NCI-H82 (cell line): ENCODE results near the gene NUSAP1.
"Not testable (repeated sequence)": the region's sequence is repeated elsewhere in the genome, so short reads cannot be mapped to it uniquely, and the experiment has no call there.

Experiments
- DNase-seq: peaks from one replicate; lab custom pipeline; 2025; lab: John Stamatoyannopoulos, UW

The NUSAP1 gene, protein sequence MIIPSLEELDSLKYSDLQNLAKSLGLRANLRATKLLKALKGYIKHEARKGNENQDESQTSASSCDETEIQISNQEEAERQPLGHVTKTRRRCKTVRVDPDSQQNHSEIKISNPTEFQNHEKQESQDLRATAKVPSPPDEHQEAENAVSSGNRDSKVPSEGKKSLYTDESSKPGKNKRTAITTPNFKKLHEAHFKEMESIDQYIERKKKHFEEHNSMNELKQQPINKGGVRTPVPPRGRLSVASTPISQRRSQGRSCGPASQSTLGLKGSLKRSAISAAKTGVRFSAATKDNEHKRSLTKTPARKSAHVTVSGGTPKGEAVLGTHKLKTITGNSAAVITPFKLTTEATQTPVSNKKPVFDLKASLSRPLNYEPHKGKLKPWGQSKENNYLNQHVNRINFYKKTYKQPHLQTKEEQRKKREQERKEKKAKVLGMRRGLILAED

DNA sequence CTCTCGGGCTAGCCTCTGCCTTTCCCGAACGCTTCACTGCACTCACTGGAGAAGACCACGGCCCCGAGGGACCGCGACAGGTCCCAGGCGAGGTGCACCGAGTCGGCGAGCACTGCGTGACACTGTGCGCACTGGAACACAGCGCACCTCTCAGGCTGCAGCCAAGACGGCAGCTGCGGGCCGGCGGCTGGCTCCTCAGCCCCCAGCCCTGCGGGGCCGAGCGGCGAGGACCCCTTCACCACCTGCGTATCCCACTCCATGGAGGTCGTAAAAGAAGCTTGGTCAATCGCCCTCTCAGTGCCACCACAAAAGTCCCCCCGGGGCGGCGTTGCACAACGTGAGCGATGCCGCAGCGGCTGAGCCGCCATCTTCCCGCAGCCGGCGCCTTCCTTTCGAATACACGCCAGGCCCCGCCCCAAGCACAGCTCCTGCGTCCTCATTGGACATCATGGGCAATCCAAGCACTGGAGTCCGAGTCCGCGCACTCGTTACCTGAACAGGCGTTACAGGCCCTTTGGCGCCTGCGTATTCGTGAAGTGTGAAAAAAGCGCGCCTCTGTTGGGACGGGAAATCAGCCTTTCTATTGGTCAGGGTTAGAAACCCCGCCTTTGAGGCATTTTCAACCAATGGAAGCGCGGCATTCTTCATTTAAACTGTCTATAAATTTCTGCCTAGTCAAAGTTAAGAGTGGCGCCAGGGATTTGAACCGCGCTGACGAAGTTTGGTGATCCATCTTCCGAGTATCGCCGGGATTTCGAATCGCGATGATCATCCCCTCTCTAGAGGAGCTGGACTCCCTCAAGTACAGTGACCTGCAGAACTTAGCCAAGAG, at the start of gene NUSAP1, which contains the start of gene OIP5:
Gene NUSAP1 (plus strand): TSS at position 688 of the 832 bp plus-strand sequence. CDS start 77 bp downstream, at position 765.
Gene OIP5 (minus strand): TSS at position 398 of the 832 bp plus-strand sequence. CDS start 30 bp downstream, at position 368.
- peak; percentile 100 for DNase-seq

DNA sequence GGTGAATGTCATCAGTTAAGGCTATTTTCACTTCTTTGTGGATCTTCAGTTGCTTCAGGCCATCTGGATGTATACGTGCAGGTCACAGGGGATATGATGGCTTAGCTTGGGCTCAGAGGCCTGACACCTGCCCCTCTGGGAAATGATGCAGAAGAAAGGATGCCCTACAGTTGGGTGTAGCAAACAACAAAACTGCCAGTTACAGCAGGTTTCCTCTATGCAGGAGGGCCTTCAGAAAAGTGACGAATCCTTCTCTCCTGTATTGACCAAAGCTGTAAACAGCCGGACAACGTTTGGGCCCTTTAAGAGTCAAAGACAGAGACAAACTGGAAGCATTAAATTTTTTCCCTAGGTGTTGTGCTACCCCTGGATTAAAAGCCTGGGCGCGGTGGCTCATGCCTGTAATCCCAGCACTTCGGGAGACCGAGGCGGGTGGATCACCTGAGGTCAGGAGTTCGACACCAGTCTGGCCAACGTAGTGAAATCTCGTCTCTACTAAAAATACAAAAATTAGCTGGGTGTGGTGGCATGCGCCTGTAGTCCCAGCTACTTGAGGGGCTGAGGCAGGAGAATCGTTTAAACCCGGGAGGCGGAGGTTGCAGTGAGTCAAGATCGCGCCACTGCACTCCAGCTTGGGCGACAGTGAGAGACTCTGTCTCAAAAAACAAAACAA, 49.6 kb upstream of the NUSAP1 start:
- DNase-seq = peak; percentile 61

DNA sequence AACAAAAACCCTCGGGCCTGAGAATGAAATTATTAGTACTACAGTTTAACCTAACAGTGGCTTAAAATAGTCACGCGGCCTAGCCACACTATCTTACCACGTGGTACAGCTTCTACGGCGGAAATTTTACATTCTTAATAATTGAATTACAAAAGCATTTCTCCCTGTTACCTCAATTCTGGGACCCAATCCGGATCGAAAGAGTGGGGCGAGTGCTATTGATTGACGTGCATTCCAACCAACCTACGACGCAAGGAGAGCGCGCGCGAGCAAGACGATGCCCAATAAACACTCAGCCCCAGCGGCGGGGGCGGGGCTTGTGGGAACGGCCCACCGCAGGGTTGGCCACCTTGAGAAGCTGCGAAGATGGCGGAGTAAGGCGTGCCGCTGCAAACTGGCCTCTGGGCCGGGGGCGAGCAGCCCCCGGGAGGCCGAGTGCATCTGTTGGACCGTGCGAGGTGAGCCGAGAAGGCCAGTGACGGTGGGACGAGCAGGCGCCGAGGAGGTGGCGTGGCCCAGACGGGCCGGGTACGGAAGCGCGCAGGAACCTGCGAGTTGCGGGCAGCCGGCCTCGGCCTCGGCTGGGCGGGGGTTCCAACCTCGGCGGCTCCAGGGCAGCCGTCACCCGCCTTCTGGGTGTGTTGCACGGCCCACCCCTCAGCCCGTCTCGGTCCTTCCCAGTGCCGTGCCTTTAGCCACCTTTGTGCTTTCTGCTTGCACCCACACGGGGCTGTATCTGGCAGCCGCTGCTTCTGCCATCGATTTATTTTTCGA, 48.8 kb upstream of the NUSAP1 start:
- DNase-seq = peak; percentile 99

DNA sequence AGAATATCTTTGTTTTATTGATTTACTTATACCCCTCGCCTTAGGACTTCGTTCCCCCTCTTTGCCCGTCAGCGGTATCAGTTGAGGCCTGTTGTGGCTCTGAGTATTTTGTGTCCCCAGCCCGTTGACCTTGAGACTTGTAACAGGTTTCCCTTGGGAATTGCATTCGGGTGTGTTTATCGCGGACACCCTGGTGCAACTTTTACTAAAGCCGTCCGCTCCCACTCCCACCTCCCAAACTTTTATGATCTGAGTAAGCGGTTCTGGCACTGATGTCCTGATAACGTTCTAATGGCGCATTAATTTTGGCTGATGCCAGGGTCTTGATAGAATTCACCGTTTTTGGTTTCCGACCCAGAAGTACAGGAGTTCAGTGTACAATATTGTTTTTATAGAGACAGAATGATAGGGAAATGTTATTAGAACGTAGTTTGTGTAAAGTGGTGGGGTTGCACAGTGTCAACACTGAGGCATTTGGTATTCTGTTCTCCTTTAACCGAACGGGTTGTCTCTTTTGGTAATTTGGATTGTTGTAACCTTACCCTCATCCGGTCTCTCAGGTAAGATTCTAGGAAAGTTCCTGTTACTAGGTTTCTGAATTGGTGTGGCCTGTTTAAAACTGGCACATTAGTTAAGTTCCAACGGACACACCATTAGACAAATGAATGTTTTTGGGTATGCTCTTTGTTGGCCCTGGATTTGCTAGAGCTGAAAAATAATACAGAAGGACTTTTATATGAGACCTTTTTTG, 48.1 kb upstream of the NUSAP1 start:
- DNase-seq = peak; percentile 59

DNA sequence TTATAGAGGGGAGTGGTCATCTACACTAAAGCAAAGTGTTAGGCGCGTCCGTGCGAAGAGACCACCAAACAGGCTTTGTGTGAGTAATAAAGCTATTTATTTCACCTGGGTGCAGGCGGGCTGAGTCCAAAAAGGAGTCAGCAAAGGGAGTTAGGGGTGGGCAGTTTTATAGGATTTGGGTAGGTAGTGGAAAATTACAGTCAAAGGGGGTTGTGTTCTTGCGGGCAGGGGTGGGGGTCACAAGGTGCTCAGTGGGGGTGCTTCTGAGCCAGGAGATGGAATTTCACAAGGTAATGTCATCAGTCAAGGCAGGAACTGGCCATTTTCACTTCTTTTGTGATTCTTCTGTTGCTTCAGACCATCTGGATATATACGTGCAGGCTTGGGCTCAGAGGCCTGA, 47.4 kb upstream of the NUSAP1 start:
- DNase-seq = no peak

DNA sequence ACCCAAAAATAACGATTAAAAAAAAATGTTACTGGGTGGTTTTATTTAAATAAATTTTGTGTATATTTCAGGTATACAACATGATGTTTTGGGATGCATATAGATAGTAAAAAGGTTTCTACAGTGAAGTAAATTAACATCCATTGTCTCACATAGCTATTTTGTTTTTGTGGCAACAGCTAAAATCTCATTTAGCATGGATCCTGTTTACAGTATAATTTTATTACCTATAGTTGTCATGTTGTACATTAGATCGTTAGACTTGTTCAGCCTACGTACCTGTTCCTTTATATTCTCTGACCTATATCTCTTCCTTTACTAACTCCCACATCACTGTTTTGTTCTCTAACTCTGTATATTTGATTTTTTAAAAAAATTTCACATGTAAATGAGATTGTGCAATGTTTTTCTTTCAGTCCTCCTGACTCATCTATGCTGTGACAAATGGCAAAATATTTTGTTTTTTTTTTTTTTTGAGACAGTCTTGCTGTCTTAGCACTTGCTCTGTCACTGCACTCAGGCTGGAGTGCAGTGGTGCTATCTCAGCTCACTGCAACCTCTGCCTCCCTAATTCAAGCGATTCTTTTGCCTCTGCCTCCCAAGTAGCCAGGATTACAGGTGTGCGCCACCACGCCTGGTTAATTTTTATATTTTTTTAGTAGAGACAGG, 45.9 kb upstream of the NUSAP1 start:
- DNase-seq = no peak

DNA sequence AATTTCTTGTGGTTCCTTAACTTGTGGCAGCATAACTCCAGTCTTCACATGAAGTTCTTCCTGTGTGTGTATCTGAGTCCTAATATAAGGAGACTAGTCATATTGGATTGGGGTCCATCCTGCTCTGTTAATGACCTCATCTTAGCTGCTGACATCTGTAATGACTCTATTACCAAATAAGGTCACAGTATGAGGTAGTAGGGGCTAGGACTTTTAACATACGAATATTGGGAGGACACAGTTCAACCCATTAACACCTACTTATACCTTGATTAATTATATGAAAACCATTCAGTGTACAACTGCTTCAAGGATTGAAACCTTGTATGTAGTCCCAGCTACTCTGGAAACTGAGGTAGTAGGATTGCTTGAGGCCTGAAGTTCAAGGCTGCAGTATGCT, 44.2 kb upstream of the NUSAP1 start:
- DNase-seq = no peak

DNA sequence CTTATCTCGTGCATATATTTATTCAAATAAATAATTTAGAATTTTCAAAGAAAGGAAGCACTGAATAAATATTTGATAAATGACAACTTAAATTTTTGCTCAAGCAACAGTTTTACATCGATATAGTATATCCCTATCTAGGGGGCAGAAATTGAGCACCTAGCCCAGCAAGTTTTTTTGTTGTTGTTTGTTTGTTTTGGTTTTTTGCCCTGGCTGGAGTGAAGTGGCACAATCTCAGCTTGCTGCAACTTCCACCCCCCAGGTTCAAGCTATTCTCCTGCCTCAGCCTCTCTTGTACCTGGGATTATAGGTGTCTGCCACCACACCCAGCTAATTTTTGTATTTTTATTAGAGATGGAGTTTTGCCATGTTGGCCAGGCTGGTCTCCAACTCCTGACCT, 42.7 kb upstream of the NUSAP1 start:
- DNase-seq = no peak

DNA sequence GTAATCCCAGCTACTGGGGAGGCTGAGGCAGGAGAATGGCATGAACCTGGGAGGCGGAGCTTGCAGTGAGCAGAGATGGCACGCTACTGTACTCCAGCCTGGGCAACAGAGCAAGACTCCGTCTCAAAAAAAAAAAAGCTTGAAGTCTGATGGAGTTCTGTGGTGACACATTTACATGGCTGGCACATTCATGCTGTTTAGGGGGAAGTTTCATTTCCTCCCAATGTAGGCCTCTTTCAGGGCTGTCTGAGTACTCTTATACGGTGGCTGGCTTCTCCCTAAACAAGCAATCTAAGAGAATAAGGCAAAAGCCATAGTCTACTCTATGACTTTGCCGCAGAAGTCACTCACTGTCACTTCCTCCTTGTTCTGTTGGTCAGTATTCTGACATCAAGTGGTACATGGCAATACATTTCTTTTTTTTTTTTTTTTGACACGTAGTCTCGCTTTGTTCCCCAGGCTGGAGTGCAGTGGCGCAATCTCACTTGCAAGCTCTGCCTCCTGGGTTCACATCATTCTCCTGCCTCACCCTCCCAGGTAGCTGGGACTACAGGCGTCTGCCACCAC, 41.5 kb upstream of the NUSAP1 start:
- no peak for DNase-seq

DNA sequence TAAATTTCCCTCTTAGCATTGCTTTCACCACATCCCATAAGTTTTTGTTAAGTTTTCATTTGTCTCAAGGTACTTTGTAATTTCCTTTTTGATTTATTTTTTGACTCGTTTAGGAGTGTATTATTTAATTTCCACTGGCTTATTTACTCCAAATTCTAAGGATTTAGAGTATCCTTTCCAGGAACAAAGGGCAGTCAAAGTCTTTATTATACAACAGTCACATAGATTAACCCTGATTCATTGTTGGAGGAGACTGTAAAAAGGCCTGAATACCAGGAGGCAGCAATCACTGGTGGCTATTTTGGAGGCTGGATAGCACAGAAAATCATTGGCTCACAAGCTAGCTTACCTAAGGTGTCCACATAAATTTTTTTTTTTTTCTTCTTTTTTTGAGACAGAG, 40.2 kb upstream of the NUSAP1 start:
- DNase-seq = no peak

DNA sequence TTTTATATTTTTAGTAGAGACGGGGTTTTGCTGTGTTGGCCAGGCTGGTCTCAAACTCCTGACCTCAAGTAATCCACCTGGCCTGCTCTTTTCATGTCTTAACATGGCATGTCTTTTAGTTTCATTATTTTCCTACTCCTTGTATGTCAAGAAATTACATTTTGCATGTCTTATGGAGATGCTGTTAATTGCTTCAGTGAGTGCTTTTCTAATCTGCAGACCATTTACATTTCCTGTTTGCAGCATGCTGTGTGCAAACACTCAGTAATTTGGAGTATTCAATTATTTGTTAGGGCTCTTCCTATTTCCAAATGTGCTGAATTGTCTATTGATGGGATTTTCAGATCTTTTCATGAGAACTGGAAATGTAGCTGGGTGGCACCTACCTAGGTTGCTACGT, 31.5 kb upstream of the NUSAP1 start:
- DNase-seq = not testable (repeated sequence)

DNA sequence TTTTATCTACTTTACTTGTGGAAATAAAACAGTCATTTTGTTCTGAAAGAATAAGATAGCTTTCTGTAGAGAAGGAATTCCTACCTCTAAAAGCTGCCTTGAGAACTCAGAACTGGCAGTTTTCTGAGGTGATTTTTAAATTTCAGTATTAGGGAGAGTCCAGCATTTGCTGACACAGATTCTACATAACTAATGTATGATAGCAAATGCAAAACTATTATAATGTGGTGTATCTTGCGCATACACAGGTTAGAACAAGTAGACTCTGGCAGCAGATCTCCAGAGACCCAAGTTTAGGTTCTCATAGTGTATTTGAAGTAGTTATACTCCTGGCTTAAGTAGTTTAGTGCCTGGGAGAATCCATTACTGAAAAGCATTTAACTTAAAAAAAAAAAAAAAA, 31.1 kb upstream of the NUSAP1 start:
- DNase-seq = no peak

DNA sequence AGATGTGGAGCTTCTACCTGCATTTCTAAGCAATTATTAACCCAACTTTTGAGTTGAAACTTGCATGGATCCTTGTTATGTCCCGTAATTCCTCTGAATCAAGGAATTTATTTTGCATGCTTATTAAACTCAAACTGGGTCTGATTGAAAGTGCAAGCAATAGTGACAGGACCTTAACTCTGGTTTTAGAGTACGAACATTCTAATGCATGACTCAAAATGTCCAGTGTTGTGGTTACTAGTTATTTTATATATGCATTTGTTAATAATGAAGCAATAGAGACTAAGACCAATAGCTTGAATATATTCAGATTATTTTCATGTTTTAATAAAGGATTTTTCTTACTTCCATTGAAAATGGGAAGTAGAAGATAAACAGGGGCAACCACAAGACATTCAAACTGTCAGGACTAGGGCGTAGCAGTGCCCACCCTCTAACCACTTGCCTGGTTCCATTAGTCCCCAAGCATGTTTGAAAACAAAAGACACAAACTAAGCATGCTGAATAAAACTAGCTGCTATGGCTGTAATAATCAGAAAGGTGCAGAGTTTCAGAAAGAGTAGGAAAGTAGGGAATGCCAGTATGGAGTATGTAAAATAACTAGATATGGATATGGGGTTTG, 28.4 kb upstream of the NUSAP1 start:
- DNase-seq = no peak

DNA sequence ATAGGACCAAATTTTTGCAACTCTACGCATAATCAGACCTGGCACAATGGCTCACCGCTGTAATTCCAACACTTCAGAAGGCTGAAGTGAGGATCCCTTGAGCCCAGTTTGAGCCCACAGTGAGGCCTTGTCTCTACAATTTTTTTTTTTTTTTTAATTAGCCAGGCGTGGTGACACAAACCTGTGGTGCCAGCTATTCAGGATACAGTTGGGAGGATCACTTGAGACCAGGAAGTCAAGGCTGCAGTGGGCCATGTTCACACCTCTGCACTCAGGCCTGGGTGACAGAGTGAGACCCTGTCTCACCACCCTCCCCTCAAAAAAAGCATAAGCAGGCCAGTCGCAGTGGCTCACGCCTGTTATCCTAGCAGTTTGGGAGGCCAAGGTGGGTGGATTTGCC, 25.0 kb upstream of the NUSAP1 start:
- DNase-seq = no peak

DNA sequence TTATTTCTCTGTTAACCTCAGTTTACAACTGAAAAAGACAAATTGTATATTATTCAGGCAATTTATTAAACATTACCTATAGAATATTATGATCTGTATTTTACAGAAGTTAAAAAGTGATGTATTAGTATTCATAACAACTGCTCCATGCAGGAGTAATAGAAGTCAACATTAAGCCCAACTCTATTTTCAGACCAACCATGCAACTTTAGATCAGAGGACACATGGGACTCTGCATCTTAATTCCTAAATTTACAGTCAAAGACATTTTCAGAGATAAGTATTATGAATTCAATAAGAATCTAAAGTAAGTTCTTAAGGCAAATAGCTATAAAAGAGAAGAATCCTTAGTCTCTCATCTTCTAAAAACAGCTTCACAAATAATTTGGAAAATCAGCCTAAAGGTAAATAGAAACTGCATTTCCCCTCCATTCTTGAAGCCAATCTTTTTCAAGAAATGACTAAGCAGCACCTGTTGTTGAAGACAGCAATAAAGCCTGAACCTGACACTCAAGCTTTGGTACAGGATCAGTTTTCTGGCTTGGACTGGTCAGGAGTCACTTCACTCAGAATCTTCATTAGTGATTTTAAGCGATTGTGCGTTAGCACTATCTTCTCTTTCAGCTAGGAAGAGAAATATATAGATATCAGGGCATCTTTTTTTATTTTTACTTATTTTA, 23.3 kb upstream of the NUSAP1 start:
- no peak for DNase-seq

DNA sequence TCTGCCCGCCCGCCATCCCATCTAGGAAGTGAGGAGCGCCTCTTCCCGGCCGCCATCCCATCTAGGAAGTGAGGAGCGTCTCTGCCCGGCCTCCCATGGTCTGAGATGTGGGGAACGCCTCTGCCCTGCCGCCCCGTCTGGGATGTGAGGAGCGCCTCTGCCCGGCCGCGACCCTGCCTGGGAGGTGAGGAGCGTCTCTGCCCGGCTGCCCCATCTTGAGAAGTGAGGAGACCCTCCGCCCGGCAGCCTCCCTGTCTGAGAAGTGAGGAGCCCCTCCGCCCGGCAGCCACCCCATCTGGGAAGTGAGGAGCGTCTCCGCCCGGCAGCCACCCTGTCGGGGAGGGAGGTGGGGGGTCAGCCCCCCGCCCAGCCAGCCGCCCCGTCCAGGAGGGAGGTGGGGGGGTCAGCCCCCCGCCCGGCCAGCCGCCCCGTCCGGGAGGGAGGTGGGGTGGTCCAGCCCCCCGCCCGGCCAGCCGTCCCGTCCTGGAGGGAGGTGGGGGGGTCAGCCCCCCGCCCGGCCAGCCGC, 11.8 kb upstream of the NUSAP1 start:
- DNase-seq = not testable (repeated sequence)

DNA sequence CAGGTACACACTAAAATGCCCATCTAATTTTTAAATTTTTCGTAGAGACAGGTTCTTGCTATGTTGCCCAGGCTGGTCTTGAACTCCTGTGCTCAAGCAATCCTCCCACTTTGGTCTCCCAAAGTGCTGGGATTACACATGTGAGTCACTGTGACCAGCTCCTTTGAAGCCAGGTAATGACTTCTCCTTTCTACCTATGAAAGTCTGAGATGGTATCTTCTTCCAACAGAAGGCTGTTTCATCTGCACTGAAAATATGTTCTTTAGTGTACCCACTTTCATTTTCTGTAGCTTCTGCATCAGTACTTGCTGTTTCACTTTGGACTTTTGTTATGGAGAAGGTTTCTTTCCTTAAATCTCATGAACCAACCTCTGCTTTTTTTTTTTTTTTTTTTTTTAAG, 9.1 kb upstream of the NUSAP1 start:
- DNase-seq = no peak

DNA sequence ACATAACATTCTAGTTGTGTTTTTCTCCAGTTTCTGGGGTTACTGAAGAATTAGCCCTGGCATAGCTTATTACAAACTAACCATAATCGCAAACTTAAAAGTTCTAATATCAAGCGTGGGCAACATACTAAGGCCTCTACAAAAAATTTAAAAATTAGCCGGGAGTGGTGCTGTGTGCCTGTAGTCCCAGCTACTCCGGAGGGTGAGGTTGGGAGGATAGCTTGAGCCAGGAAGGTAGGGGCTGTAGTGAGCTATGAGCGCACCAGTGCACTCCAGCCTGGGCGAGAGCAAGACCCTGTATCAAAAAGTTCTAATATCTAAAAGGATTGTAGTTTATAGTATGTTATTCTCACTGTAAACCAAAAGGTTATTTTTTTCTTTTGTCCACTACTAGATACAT, 1.4 kb upstream of the NUSAP1 start:
- DNase-seq = peak; percentile 23

DNA sequence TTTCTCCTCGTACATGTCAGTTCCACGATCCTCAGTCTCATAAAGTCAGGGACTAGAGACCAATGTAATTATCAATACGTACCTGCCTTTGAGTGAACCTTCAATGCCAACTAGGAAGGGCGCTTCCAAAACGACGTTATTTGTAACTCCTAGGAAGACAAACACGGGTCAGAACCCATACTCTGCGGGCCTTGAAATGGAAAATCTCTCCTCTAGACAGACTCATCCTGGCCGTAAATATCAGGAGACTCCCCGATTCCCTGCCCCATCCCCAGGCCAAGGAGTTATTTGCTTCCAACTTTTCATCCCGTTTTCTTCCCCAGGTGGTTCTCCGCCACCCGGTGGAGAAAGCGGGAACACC, 868 bp upstream of the NUSAP1 start:
- DNase-seq = no peak
